ENCODE results near the gene NFE2L1. TPM values are rescaled to one million over a fixed set of nuclear protein-coding genes. Genes with fewer than 3 reads are reported as not detected.

NFE2L1 gene
- total RNA-seq, 3 donors from 2014 or later, result 182 to 275 (median 247) TPM

DNA sequence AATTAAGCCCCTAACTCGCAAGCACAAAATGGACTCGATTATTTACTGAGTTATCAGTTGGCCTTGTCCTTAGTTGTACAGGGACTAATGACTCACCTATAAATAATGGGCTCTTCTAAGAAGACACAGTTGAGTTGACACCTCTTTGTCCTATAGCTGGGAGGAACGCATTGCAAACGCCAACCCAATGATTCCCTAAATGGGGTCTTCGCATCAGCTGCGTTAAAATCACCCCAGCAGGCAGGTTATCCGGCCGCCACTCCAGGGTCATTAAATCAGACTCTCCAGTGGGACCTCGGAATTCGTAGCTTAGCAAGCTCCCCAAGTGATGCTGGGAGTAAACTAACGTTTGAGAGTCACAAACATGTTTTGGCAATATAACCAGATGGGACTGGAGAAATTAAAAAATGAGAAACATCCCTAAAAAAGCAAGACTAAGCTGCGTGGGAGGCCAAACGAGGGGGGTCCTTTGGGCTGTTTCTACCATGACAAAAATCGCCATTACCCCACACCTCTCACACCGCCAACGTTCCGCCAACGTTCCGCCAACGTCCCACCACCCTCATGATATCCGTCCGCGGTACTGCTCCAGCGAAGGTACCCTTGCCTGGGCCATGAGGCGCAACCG, 932 bp upstream of the NFE2L1 start:
- no peaks in the 10 kb centered on the region for H3K36me3 ChIP-seq (ENCODE audit: low read depth)
- H3K9me3 ChIP-seq, result no peaks in the 10 kb centered on the region
- intact Hi-C loops (cut with DNase I, micrococcal nuclease), result no loop called here
- ATAC-seq (no peak), DNase-seq (no peak)
- no peak for TF ChIP-seq CTCF (IDR thresholded peaks at IDR 0.05)
- H3K4me3 ChIP-seq, result peak overlapping the region; percentile 51
- peaks cover 44% of the 10 kb centered on the region for H3K4me1 ChIP-seq (ENCODE audit: low read depth)

DNA sequence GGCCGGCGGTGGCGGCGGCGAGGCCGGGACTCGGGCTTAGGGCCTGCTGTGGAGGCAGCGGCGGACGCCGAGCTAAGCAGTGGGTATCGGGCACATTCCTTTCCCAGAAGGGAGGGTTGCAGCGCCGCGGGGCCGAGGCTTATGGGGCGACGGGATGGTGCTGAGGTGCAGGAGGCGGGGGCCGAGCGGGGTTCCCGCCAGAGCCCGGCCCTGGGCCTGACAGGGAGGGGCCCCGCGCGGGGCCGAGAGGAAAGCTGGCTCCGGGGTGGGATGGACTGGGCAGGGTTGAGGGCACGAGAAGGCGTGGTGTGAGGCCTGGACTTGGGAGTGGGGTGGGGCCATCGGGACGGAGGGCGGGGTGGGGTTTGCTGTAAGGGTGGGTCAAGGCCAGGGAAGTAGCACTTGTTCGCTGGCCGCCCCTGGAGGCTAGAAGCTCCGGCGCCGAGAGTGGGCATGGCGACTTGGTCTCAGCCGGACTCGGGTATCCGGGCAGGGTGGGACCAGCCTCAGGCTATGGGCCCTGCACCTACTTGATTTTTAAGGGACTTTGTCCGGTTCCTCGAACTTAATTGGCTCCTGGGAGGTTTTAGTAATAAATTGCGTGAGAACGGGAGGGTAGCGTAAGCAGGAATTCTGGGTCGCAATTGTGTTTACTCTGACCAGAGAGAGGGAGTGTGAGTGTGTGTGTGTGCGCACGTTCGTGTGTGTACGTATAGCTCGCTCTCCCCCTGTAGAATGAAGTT, 396 bp downstream of the NFE2L1 start:
- peaks cover 58% of the 10 kb centered on the region for H3K4me1 ChIP-seq (ENCODE audit: low read depth)
- H3K9me3 ChIP-seq, result no peaks in the 10 kb centered on the region
- DNase-seq (peak; percentile 90 to 95 (median 93)), ATAC-seq (peak; percentile 81)
- no peak for TF ChIP-seq CTCF (IDR thresholded peaks at IDR 0.05)
- intact Hi-C loops (cut with DNase I, micrococcal nuclease), result no loop called here
- H3K4me3 ChIP-seq, result peak overlapping the region; percentile 51
- H3K36me3 ChIP-seq (ENCODE audit: low read depth), result no peaks in the 10 kb centered on the region

GRCh38 chr17:48051283-48051682, 3.1 kb downstream of the NFE2L1 start:
- peak in 2 of 3 donors; percentile 44 to 59 for DNase-seq
- TF ChIP-seq CTCF (IDR thresholded peaks at IDR 0.05), result no peak

DNA sequence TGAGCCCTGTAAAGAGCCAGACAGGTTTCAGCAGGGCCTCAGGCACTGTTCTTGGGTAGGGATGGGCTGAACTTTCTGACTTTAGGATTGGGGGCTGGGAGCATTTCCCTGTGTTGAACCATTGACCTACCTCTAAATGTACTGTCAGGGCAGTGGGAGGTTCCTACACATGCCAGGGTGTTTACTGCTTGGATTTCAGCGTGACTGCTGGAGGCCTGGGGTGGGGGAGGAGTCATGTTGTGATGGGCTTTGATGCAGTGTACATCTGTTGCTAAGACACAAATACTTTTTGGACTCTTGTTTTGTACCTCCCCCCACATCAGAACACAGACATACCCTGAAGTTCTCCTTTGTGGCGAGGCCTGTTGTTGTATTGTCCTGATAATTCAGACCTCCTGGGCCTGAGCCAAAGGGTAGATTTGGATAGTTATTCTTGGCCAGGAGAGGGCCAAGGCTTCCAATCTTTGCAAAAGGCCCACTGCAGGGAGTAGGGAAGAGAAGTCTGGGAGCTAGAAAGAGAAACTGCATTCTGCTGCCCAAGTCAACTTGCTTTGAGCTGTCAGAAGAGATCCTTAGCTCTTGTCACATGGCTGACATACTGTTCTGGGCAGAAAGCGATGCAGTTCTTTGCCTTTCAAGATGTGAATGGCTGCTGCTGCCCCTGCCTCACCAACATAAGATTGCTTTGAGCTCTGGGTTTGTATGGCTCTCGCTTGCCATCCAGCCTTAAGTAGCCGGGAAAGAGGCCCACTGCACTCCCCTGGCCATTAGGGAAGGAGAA, 3.7 kb downstream of the NFE2L1 start:
- no peaks in the 10 kb centered on the region for H3K9me3 ChIP-seq
- DNase-seq, result peak in 1 of 3 donors; percentile 54
- ATAC-seq, result no peak
- peaks cover 61% of the 10 kb centered on the region for H3K4me1 ChIP-seq (ENCODE audit: low read depth)
- H3K36me3 ChIP-seq (ENCODE audit: low read depth), result peaks cover 4% of the 10 kb centered on the region
- H3K4me3 ChIP-seq, result no peak overlapping the region
- intact Hi-C loops (cut with DNase I, micrococcal nuclease), result no loop called here
- TF ChIP-seq CTCF (IDR thresholded peaks at IDR 0.05), result no peak

More at GRCh38 chr17:48051283-48051682, 3.1 kb downstream of the NFE2L1 start:
- Histone ChIP-seq H3K4me3 (no peak overlapping the region), H3K9me3 (no peaks in the 10 kb centered on the region), H3K36me3 (ENCODE audit: low read depth) (peaks cover under 1% of the 10 kb centered on the region), H3K4me1 (ENCODE audit: low read depth) (peaks cover 66% of the 10 kb centered on the region)
- intact Hi-C loops (cut with DNase I, micrococcal nuclease), result no loop called here
- ATAC-seq, result no peak

DNA sequence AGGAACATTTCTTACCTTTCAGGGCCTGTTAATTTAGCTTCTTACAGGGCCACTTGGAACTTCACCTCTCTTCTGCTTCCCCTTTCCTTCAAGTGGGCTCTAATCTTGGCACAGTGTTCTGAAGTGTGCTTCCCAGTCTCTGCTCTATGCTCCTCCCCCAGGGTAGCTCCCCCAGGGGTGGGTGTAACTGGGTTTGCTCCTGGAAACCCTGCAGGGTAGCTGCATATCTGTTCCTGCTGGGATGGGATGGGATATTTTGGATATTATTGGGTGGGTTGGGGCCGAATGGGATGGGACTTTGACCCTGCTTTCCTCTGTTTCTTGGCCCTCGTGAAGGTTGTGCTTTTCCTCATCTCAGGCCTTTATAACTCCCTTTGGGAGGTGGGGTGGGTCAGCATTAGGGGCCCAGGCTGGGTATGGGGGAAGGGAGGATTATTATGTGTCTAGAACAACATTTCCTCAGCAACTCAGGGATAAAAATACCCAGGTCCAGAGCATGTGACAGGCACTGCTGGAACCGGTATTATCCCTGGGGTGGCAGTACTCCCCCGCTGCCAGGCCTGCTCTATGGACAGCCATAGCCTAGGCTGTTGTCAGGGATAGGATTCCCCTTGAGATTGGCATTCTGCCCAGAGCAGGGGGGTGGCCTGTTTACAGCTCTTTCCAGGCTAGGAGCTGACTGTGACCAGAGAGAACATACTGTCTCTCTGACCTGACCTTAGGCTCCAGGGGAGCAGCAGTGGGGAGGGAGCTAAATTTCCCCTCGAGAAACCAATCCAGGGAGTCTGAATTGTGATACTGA, 5.0 kb downstream of the NFE2L1 start:
- no peak for TF ChIP-seq CTCF (IDR thresholded peaks at IDR 0.05)
- ATAC-seq (no peak), DNase-seq (peak in 2 of 3 donors; percentile 37 to 41)
- no peak overlapping the region for H3K4me3 ChIP-seq
- H3K4me1 ChIP-seq (ENCODE audit: low read depth), result peaks cover 58% of the 10 kb centered on the region
- intact Hi-C loops (cut with DNase I, micrococcal nuclease), result no loop called here
- H3K36me3 ChIP-seq (ENCODE audit: low read depth), result peaks cover 11% of the 10 kb centered on the region
- no peaks in the 10 kb centered on the region for H3K9me3 ChIP-seq

Measured in mucosa of descending colon (tissue), 3 donors.